HepG2 (cell line): ENCODE data around the gene PCBP4. TPM values are rescaled to one million over a fixed set of nuclear protein-coding genes. Genes with fewer than 3 reads are reported as not detected.

Experiments used
- ATAC-seq: fragments of 200-7000 bp; cut with Tn5 transposase; 3 replicates; pipeline ENCODE4 v1.9.1; 2020; ENCODE audit warnings: mild to moderate bottlenecking, moderate library complexity
- BruUV-seq: library from RNA; stranded (reverse); fragments of 400-500 nt; replicated peaks from 2 replicates; lab custom pipeline; 2021; lab: Mats Ljungman, UMichigan
- CTCF ChIA-PET: fragments of 300-600 bp; formaldehyde crosslinking; extraction: SDS; loops from one replicate; lab custom pipeline; 2021; ENCODE audit warnings: low total read pairs, inconsistent platforms, low intra/inter-chr PET ratio; lab: Yijun Ruan, JAX
- POLR2A ChIA-PET: fragments of 350-600 bp; sonication (Branson Sonifier 250); formaldehyde crosslinking; loops from one replicate; lab custom pipeline; 2020; ENCODE audit warnings: antibody characterized with exemption, inconsistent platforms; lab: Yijun Ruan, JAX
- DNase-seq: peaks from one replicate; pipeline ENCODE4 v3.0.0-alpha.2; 2015; ENCODE audit warnings: low spot score
- FAIRE-seq: peaks from 3 replicates; lab custom pipeline; 2011; peaks lifted over from hg19 to GRCh38; lab: Jason Lieb, UNC
- H2AFZ ChIP-seq: one replicate; pipeline ENCODE4 v1.6.1; 2011; ENCODE audit warnings: low read length, inconsistent platforms
- H3K27ac ChIP-seq: fragments of 300-600 bp; 3 replicates; pipeline ENCODE4 v1.8.0; 2011; ENCODE audit warnings: mixed run types, mild to moderate bottlenecking, mixed read lengths, low read length, inconsistent platforms; ENCODE audit not compliant: insufficient read depth; ENCODE audit errors: extremely low read length
- H3K27me3 ChIP-seq, 2 experiments: fragments of 200-600 bp in 1 of 2; 2 replicates in 1 of 2; 3 replicates in 1 of 2; pipeline versions ENCODE4 v1.6.0 to v1.8.0; 2011; ENCODE audit warnings: low read length in 2 of 2, mild to moderate bottlenecking in 2 of 2, moderate library complexity in 2 of 2, inconsistent platforms in 1 of 2; ENCODE audit not compliant: insufficient read depth in 2 of 2, control insufficient read depth in 1 of 2
- H3K36me3 ChIP-seq, 2 experiments: fragments of 200-600 bp in 1 of 2; replicated peaks in 1 of 2; 2 replicates in 1 of 2; 3 replicates in 1 of 2; pipeline versions ENCODE4 v1.5.1 to v1.8.0; 2011; ENCODE audit warnings: low read length in 2 of 2, inconsistent platforms in 1 of 2; ENCODE audit not compliant: insufficient read depth in 2 of 2, control insufficient read depth in 1 of 2
- H3K4me1 ChIP-seq: 2 replicates; pipeline ENCODE4 v1.5.1; 2012; ENCODE audit warnings: low read length, inconsistent platforms; ENCODE audit not compliant: insufficient read depth
- H3K4me2 ChIP-seq: 2 replicates; pipeline ENCODE4 v1.6.0; 2011; ENCODE audit warnings: low read depth, low read length, inconsistent platforms
- H3K4me3 ChIP-seq, 3 experiments: fragments of 200-600 bp in 1 of 3; sonication (generic), shearing (Covaris generic) in 1 of 3; replicated peaks in 1 of 3; 2 replicates each; pipeline ENCODE4 v1.5.1; 2011 to 2016; ENCODE audit warnings: low read length in 3 of 3, inconsistent platforms in 2 of 3, low read depth in 2 of 3, mild to moderate bottlenecking in 2 of 3, control low read depth in 1 of 3, mixed read lengths in 1 of 3; ENCODE audit not compliant: insufficient read depth in 1 of 3
- H3K79me2 ChIP-seq: one replicate; pipeline ENCODE4 v1.6.1; 2011; ENCODE audit warnings: low read length, inconsistent platforms; ENCODE audit not compliant: insufficient read depth
- H3K9ac ChIP-seq: 2 replicates; pipeline ENCODE4 v1.6.0; 2011; ENCODE audit warnings: mild to moderate bottlenecking, low read depth, low read length, inconsistent platforms; ENCODE audit not compliant: insufficient read depth
- H3K9me3 ChIP-seq: 2 replicates; pipeline ENCODE4 v1.5.1; 2012; ENCODE audit warnings: mild to moderate bottlenecking, low read length
- H4K20me1 ChIP-seq: 2 replicates; pipeline ENCODE4 v1.6.0; 2011; ENCODE audit warnings: inconsistent platforms, mild to moderate bottlenecking, low read length, moderate library complexity; ENCODE audit not compliant: insufficient read depth
- GZF1 ChIP-seq: sonication (generic); formaldehyde crosslinking; IDR thresholded peaks from 2 replicates; pipeline ENCODE4 v1.5.1; 2020; ENCODE audit warnings: mild to moderate bottlenecking, missing genetic modification reagents
- MAZ ChIP-seq, 2 experiments: sonication (generic) in 1 of 2; formaldehyde crosslinking in 1 of 2; IDR thresholded peaks; 2 replicates each; pipeline versions ENCODE4 v1.5.0 to v1.6.1; 2012 to 2020; ENCODE audit warnings: low read depth in 2 of 2, mild to moderate bottlenecking in 2 of 2, borderline replicate concordance in 1 of 2, improper control_type of control experiment in 1 of 2, low read length in 1 of 2, missing genetic modification reagents in 1 of 2, moderate library complexity in 1 of 2
- PHF5A ChIP-seq: IDR thresholded peaks from one replicate; pipeline ENCODE4 v1.6.1; 2018; ENCODE audit warnings: low read depth, missing genetic modification reagents; ENCODE audit not compliant: unreplicated experiment
- POLR2G ChIP-seq: fragments of 200-400 bp; formaldehyde crosslinking; IDR thresholded peaks from 2 replicates; pipeline ENCODE4 v1.6.1; 2018; ENCODE audit warnings: mild to moderate bottlenecking, low read depth, low read length, moderate library complexity
- THAP11 ChIP-seq: IDR thresholded peaks from 2 replicates; pipeline ENCODE4 v1.6.1; 2016; ENCODE audit warnings: missing biosample characterization, missing genetic modification reagents
- ZFP37 ChIP-seq: sonication (generic); formaldehyde crosslinking; IDR thresholded peaks from 2 replicates; pipeline ENCODE4 v1.4.0; 2020; ENCODE audit warnings: missing genetic modification reagents, borderline replicate concordance
- ZNF354B ChIP-seq: sonication (generic); formaldehyde crosslinking; IDR thresholded peaks from 2 replicates; pipeline ENCODE4 v1.8.0; 2022; ENCODE audit warnings: mild to moderate bottlenecking, missing genetic modification reagents
- ZSCAN21 ChIP-seq: sonication (generic); formaldehyde crosslinking; IDR thresholded peaks from 2 replicates; pipeline ENCODE4 v1.8.0; 2022; ENCODE audit warnings: mild to moderate bottlenecking, missing genetic modification reagents, moderate library complexity, borderline replicate concordance
- WGBS: methylation state at CpG from one replicate; pipeline ENCODE4 v1.1.6; 2017; ENCODE audit warnings: low lambda C conversion rate; 5-methylcytosine and 5-hydroxymethylcytosine counted together
- in situ Hi-C: cut with HindIII; loops from 2 replicates; pipeline ENCODE4 v1.10.0; 2017; ENCODE audit warnings: low pct_unique_long_range_greater_than_20kb; ENCODE audit not compliant: extremely low pct_ligation_motif_present
- intact Hi-C: fragments of 100-400 bp; cut with micrococcal nuclease; formaldehyde crosslinking; loops from one replicate; pipeline ENCODE4 v1.10.0; 2022; ENCODE audit not compliant: unreplicated experiment
- polyA plus RNA-seq, 8 experiments: library from polyadenylated mRNA; depleted of rRNA in 3 of 8; stranded (reverse) in 7 of 8; unstranded in 1 of 8; fragments of >200 nt; fragmentation: Illumina TruSeq in 4 of 8; extraction: Trizol in 4 of 8; gene quantifications; 2 replicates each; pipeline versions ENCODE4 v1.2.1 to v1.2.3, GENCODE V29; 2011 to 2016; ENCODE audit warnings: low read depth in 4 of 8, missing spikeins in 1 of 8, mixed read lengths in 1 of 8; ENCODE audit not compliant: insufficient read depth in 1 of 8
- total RNA-seq, 5 experiments: library from RNA; depleted of rRNA; stranded (reverse); fragments of >200 nt; fragmentation: Illumina TruSeq; extraction: Trizol; gene quantifications; 2 replicates each; pipeline ENCODE4 v1.2.3, GENCODE V29; 2016; ENCODE audit warnings: low read depth in 1 of 5
- TF ChIP-seq, protein P1 (sequence below): sonication (generic); formaldehyde crosslinking; IDR thresholded peaks from 2 replicates; pipeline ENCODE4 v1.5.1; 2020; ENCODE audit warnings: missing genetic modification reagents, mild to moderate bottlenecking, borderline replicate concordance
- TF ChIP-seq, protein P2 (sequence below): sonication (generic); formaldehyde crosslinking; conservative IDR thresholded peaks from 2 replicates; pipeline ENCODE4 v1.4.0; 2020; ENCODE audit warnings: missing genetic modification reagents
- TF ChIP-seq, protein P3 (sequence below): sonication (generic); formaldehyde crosslinking; IDR thresholded peaks from 2 replicates; pipeline ENCODE4 v1.5.1; 2020; ENCODE audit warnings: missing genetic modification reagents, mild to moderate bottlenecking, borderline replicate concordance
- TF ChIP-seq, protein P4 (sequence below): fragments of 450-650 bp; IDR thresholded peaks from 2 replicates; pipeline ENCODE4 v1.6.1; 2017; ENCODE audit warnings: mild to moderate bottlenecking

PCBP4 gene
- total and polyA plus RNA-seq, 2 of the 13 experiments (the other 11 are each of a cell fraction or from before 2014, with no cell fraction given): 36.8 to 51.3 TPM

DNA sequence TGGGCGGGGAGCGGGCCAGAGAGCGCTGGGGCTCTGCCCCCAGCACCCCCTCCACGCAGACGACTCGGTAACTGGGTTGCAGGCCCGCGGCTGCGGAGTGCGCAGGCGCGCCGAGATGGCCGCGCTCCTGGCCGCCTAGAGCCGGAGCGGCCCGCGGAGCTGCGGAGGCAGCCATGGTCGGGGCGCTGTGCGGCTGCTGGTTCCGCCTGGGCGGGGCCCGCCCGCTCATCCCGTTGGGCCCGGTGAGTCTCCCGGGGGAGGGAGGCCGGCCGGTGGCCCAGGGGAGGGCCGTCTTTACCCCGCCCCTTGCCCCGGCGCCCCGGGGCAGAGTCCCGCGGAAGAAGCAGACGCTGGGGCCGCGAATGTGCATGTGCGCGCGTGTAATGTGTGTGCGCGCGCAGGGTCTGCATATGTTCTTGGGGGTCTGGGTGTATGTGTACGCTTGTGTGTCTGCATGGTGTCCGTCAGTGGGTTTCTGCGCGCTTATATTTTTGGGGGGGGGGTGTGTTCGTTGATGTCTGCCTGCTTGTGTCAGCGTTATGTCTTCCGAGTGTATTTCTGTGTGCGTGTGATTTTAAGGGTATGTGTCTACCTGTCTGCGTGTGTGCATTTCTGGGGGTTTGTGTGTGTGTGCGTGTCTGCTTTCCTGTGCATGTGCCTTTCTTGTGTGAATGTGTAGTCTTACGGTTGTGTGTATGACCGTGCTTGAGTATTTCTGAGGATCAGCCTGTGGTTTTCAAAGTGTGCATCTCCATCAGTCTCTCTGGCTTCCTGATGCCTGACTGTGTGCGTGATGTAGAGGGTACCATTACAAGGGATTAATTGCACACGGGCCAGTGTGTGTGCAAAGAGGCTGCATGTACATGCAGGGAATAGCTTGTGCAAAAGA, 8.0 kb upstream of the PCBP4 start, which contains the start of gene ABHD14A:
Gene ABHD14A, plus strand, starts transcription at position 102 of the 889 bp plus-strand sequence. Its CDS starts 72 bp downstream, at position 174.
- BruUV-seq: no TSS peak
- ATAC-seq (peak; percentile 81), FAIRE-seq (peak; percentile 21), DNase-seq (peak; percentile 37)
- H3K9me3 ChIP-seq: no peaks in the 10 kb centered on the region
- peak within 1 kb of the TSS; percentile 97 for H3K27ac ChIP-seq
- H3K4me3 ChIP-seq: peak within 1 kb of the TSS; percentile 75 to 82 (median 77)
- peak within 1 kb of the TSS; percentile 94 for H3K9ac ChIP-seq
- H3K79me2 ChIP-seq: peaks cover 11% of the 10 kb centered on the region
- no peaks in the 10 kb centered on the region; a peak in 1 of 5 replicates for H3K27me3 ChIP-seq
- H4K20me1 ChIP-seq: no peaks in the 10 kb centered on the region
- H2AFZ ChIP-seq: no peak within 1 kb of the TSS
- POLR2A ChIA-PET: interaction anchor here (0.6 to 5.5 kb wide), 8 partner anchors 9 to 81 kb away, joined by 3 to 173 read pairs (median 8); partner anchors contain the start of genes ACY1, DUSP7, PARP3 and RPL29
- H3K4me1 ChIP-seq: peaks cover 45% of the 10 kb centered on the region
- 18% methylated on average over 23 of the region's 63 CpGs for WGBS
- peaks cover 2 to 5% of the 10 kb centered on the region in 2 experiments; a peak in 1 of 5 replicates for H3K36me3 ChIP-seq
- intact Hi-C loops (loop anchor here (1.0 kb wide), 1 partner anchor 33 kb away; the partner anchor contains the start of gene PARP3), in situ Hi-C loops (no loop called here)
- CTCF ChIA-PET: interaction anchor here (1.8 to 3.5 kb wide), 2 partner anchors 8 to 33 kb away, joined by 12 to 34 read pairs; partner anchors contain the start of genes ACY1, PARP3 and RRP9
- H3K4me2 ChIP-seq: peak within 1 kb of the TSS; percentile 99
- TF ChIP-seq GZF1 (CRISPR knock-in tag) (no peak), MAZ (IDR thresholded peaks at IDR 0.05; ENCODE audit: borderline replicate concordance, low read depth, low read length) (peak; percentile 56; the same call in 1 of the 2 replicates), MAZ (CRISPR knock-in tag; IDR thresholded peaks at IDR 0.05; ENCODE audit: low read depth) (no peak; the same call in 1 of the 2 replicates), POLR2G (peak; percentile 90), ZNF354B (CRISPR knock-in tag) (no peak), THAP11 (CRISPR knock-in tag) (peak; percentile 45; the same call in 1 of the 2 replicates), ZSCAN21 (CRISPR knock-in tag) (no peak), ZFP37 (CRISPR knock-in tag) (no peak), PHF5A (CRISPR knock-in tag) (no peak)
- TF ChIP-seq, protein P1, sequence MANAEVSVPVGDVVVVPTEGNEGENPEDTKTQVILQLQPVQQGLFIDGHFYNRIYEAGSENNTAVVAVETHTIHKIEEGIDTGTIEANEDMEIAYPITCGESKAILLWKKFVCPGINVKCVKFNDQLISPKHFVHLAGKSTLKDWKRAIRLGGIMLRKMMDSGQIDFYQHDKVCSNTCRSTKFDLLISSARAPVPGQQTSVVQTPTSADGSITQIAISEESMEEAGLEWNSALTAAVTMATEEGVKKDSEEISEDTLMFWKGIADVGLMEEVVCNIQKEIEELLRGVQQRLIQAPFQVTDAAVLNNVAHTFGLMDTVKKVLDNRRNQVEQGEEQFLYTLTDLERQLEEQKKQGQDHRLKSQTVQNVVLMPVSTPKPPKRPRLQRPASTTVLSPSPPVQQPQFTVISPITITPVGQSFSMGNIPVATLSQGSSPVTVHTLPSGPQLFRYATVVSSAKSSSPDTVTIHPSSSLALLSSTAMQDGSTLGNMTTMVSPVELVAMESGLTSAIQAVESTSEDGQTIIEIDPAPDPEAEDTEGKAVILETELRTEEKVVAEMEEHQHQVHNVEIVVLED (CRISPR knock-in tag): peak; percentile 13; the same call in 1 of the 2 replicates
- TF ChIP-seq, protein P2, sequence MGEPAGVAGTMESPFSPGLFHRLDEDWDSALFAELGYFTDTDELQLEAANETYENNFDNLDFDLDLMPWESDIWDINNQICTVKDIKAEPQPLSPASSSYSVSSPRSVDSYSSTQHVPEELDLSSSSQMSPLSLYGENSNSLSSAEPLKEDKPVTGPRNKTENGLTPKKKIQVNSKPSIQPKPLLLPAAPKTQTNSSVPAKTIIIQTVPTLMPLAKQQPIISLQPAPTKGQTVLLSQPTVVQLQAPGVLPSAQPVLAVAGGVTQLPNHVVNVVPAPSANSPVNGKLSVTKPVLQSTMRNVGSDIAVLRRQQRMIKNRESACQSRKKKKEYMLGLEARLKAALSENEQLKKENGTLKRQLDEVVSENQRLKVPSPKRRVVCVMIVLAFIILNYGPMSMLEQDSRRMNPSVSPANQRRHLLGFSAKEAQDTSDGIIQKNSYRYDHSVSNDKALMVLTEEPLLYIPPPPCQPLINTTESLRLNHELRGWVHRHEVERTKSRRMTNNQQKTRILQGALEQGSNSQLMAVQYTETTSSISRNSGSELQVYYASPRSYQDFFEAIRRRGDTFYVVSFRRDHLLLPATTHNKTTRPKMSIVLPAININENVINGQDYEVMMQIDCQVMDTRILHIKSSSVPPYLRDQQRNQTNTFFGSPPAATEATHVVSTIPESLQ (CRISPR knock-in tag): no peak
- TF ChIP-seq, protein P3, sequence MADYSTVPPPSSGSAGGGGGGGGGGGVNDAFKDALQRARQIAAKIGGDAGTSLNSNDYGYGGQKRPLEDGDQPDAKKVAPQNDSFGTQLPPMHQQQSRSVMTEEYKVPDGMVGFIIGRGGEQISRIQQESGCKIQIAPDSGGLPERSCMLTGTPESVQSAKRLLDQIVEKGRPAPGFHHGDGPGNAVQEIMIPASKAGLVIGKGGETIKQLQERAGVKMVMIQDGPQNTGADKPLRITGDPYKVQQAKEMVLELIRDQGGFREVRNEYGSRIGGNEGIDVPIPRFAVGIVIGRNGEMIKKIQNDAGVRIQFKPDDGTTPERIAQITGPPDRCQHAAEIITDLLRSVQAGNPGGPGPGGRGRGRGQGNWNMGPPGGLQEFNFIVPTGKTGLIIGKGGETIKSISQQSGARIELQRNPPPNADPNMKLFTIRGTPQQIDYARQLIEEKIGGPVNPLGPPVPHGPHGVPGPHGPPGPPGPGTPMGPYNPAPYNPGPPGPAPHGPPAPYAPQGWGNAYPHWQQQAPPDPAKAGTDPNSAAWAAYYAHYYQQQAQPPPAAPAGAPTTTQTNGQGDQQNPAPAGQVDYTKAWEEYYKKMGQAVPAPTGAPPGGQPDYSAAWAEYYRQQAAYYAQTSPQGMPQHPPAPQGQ (CRISPR knock-in tag): peak; percentile 83; the same call in 1 of the 2 replicates
- TF ChIP-seq, protein P4, sequence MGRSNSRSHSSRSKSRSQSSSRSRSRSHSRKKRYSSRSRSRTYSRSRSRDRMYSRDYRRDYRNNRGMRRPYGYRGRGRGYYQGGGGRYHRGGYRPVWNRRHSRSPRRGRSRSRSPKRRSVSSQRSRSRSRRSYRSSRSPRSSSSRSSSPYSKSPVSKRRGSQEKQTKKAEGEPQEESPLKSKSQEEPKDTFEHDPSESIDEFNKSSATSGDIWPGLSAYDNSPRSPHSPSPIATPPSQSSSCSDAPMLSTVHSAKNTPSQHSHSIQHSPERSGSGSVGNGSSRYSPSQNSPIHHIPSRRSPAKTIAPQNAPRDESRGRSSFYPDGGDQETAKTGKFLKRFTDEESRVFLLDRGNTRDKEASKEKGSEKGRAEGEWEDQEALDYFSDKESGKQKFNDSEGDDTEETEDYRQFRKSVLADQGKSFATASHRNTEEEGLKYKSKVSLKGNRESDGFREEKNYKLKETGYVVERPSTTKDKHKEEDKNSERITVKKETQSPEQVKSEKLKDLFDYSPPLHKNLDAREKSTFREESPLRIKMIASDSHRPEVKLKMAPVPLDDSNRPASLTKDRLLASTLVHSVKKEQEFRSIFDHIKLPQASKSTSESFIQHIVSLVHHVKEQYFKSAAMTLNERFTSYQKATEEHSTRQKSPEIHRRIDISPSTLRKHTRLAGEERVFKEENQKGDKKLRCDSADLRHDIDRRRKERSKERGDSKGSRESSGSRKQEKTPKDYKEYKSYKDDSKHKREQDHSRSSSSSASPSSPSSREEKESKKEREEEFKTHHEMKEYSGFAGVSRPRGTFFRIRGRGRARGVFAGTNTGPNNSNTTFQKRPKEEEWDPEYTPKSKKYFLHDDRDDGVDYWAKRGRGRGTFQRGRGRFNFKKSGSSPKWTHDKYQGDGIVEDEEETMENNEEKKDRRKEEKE: no peak
